ENCODE data around the gene MFAP2.
"Not testable (repeated sequence)": the region's sequence is repeated elsewhere in the genome, so short reads cannot be mapped to it uniquely, and the experiment has no call there.

The MFAP2 gene

GRCh38 chr1:16936580-16936979, 43.8 kb downstream of the MFAP2 start:
- not testable (repeated sequence) for ATAC-seq

GRCh38 chr1:16933945-16934344, 46.5 kb downstream of the MFAP2 start:
- ATAC-seq = not testable (repeated sequence)

- ATAC-seq = not testable (repeated sequence)
These were observed 49.0 kb downstream of the MFAP2 start for GRCh38 chr1:16931206-16931934.

GRCh38 chr1:16929146-16930041, 51.0 kb downstream of the MFAP2 start:
- not testable (repeated sequence) for ATAC-seq

GRCh38 chr1:16927711-16928485, 52.5 kb downstream of the MFAP2 start:
- TF ChIP-seq TOX (CRISPR knock-in tag; IDR thresholded peaks at IDR 0.05; ENCODE audit: borderline replicate concordance) = no peak
- TF ChIP-seq ZFP3 (CRISPR knock-in tag; IDR thresholded peaks at IDR 0.05) = no peak
- TF ChIP-seq POU6F1 (CRISPR knock-in tag; IDR thresholded peaks at IDR 0.05; ENCODE audit: borderline replicate concordance, low read depth) = no peak
- no peak for TF ChIP-seq ESRRG (CRISPR knock-in tag; IDR thresholded peaks at IDR 0.05)
- TF ChIP-seq TCF4 (CRISPR knock-in tag; IDR thresholded peaks at IDR 0.05; ENCODE audit: borderline replicate concordance) = no peak
- TF ChIP-seq CSDC2 (CRISPR knock-in tag; IDR thresholded peaks at IDR 0.05) = no peak
- no peak for TF ChIP-seq CREB5 (CRISPR knock-in tag; IDR thresholded peaks at IDR 0.05; ENCODE audit: low read depth)
- TF ChIP-seq ZNF70 (CRISPR knock-in tag; IDR thresholded peaks at IDR 0.05) = no peak
- no peak for TF ChIP-seq GLIS3 (CRISPR knock-in tag; IDR thresholded peaks at IDR 0.05)
- no peak for TF ChIP-seq ARNTL (CRISPR knock-in tag; IDR thresholded peaks at IDR 0.05; ENCODE audit: borderline replicate concordance, low read depth)
- TF ChIP-seq SNAI2 (CRISPR knock-in tag; IDR thresholded peaks at IDR 0.05) = no peak
- no peak for TF ChIP-seq BACH2 (CRISPR knock-in tag; IDR thresholded peaks at IDR 0.05; ENCODE audit: borderline replicate concordance)
- no peak for TF ChIP-seq ZFP30 (CRISPR knock-in tag; IDR thresholded peaks at IDR 0.05)
- TF ChIP-seq RARB (CRISPR knock-in tag; IDR thresholded peaks at IDR 0.05) = no peak
- TF ChIP-seq OSR1 (CRISPR knock-in tag; IDR thresholded peaks at IDR 0.05) = no peak
- TF ChIP-seq ZNF565 (CRISPR knock-in tag; conservative IDR thresholded peaks at IDR 0.05; ENCODE audit: low read depth) = no peak
- no peak for TF ChIP-seq TSHZ2 (CRISPR knock-in tag; IDR thresholded peaks at IDR 0.05)
- no peak for TF ChIP-seq ISL1 (CRISPR knock-in tag; IDR thresholded peaks at IDR 0.05)
- TF ChIP-seq ZC3H10 (CRISPR knock-in tag; IDR thresholded peaks at IDR 0.05) = no peak
- TF ChIP-seq PATZ1 (CRISPR knock-in tag; IDR thresholded peaks at IDR 0.05; ENCODE audit: borderline replicate concordance) = no peak
- no peak for ATAC-seq
